Lung microvascular endothelial cell (primary cell): ENCODE results near the gene SMARCC1. TPM values are rescaled to one million over a fixed set of nuclear protein-coding genes. Genes with fewer than 3 reads are reported as not detected.

Source experiments
- DNase-seq, 2 donors: peaks; one replicate each; pipeline versions ENCODE4 v3.0.0 to v3.0.0-alpha.2; 2010; ENCODE audit warnings: low read depth in 2 of 2
- total RNA-seq: library from RNA; depleted of rRNA; stranded (reverse); fragments of >200 nt; gene quantifications from 2 replicates; pipeline ENCODE4 v1.2.1, GENCODE V29; 2014

SMARCC1 gene
- total RNA-seq, 1 donor from 2014 or later: 27.0 TPM

DNA sequence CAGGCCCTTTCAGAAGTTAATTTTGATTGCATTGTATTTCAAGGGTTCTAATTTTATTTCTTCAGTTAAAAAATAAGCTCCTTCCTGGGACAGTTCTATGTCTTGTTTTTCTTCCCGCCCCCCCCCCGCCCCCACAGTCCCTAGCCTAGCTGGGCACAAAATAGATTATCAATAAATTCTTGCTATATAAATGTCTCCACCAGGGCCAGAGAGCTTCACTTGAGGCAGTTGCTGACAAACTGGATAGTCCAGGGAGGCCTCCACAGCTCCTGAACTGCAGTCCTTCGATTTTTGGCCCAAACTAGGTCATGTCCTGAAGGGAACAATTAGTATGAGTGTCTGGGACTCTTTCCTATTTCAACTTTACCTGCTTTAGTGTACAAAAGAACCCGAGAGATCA, 193.1 kb downstream of the SMARCC1 start:
- no peak for DNase-seq

DNA sequence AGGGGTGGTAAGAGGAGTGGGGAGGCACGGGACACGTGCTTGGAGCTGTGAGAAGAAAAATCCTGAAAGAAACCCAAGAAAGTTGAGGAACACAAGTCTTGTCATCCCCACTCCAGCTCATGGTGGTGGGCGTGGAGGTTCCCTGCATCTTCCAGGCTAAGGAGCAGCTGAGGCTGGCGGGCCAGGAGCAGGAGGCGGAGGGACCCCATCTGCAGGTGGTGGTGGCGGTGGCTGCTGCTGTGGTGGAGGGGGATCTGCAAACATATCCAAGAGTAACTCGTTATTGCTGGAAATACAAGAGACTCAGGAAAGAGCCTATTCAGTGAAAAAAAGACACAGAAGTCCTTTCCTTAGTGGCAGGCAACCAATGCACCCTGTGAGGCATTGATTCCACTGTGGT, 193.6 kb downstream of the SMARCC1 start:
- DNase-seq: no peak

DNA sequence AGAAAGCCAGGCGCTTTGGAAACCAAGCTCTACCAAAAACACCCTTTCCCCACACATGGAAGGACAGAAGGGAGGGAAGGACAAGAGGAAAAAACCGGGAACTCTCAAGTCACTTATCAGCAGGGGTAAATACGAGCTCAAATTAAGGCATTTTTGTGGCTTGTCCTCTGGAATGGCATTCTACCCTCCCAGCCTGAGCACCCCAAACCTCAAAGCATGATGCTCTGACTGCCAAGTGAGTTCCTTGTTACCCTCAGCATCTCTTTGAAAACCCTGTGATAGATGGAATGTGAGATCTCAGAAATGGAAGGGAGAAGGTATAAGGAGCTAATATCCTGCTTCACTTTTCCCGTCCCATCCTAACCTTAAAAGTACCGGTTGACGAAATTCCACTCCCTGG, 194.9 kb downstream of the SMARCC1 start:
- DNase-seq: no peak

DNA sequence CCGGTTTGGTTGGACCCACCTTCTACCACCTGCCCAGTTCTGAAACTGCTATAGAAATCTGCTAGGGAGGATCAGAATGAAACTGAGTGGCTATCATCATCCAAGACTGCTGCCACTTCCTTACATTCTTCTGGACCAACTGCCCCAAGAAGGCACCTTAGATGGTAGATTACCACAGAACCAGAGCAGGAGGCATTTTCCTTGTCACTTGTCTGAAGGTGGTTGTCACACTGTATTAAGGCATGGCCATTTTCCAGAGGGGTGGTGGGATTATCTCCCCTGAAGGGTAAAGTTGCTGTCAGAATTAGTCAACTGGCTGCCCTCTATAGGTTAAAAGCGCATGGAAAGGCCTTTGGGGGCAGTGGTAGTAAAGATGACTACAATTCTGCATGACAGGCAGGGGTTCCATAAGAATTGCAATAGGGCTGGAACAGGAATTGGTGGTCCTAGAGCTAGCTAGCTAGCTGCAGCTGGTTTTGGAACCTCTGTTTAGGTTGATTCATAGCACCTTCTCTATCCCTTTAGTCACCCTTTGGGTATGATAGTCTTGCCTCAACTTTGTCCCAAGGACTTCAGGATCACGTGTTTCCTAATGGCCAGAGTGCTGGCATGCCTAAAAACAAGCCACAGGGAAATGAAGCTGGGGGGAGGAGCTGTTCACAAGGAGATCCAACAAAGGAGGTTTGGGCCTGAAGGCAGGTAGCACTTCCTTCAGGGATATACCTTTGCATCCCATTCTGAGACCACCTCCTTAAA, 198.2 kb downstream of the SMARCC1 start:
- DNase-seq: no peak

DNA sequence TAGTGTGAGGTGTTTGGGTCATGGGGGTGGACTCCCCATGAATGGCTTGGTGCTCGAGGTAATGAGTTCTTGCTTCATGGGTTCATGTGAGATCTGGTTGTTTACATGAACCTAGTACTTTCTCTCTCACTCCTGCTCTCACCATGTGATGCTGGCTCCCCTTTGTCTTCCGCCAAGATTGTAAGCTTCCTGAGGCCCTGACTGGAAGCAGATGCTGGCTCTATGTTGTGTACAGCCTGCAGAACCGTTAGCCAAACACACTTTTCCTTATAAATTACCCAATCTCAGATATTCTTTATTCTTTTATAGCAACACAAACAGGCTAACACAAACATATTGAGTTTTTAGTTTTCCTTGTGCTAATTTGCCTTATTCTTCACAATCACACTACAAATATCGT, 199.9 kb downstream of the SMARCC1 start:
- DNase-seq: no peak

DNA sequence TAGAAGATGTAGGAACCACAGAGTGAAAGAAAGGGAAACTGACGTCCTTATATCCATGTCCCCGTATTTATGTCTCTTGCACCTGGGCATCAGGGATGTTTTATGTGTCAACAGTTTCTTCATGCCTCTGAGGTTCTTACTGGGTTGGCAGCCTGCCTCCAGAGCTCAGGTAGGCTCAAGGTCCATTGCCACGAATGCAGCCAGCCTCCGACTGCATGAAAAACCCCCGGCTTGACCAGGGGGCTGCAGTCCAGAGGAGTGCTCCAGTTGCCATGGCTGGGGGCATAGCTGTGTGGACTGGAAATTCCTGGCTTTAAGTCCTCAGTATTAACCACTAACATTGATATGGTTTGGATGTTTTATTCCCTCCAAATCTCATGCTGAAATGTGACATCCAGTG, 200.3 kb downstream of the SMARCC1 start:
- no peak for DNase-seq

DNA sequence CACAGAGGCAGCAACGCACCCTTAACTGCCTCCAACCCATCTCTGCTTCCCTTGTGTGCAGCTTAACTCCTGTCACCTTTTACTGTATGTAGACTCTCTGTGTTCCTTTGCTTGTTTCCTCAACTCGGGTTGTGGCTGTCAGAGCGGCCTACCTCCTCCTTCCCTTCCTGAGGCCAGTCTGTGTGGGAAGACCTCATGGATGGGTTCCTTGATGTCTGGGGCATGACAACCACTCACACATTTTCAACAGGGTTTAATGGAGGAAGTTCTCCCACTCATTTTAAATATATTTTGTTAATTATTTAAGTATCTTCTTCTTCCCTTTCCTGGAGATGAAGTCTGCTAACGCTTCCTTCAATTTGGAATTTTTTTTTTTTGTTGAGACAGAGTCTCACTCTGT, 201.2 kb downstream of the SMARCC1 start:
- no peak for DNase-seq

DNA sequence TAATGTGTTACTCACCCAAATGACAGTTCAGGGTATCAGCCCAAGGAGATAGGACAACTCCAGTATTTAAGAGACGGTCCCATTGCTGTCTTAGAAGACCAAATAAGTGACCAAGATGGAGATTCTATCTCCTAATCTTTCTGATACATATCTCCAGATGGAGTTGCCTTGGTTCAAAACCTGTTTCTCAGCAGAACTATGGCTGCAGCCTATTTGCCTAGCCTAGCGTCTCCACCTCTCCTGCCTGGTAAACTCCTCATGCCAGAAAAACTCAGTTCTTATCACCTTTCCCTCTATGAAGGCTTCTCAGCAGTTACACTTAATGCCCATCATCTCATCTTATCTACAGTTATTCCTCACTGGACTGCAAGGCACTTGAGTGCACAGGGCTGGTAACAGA, 201.8 kb downstream of the SMARCC1 start:
- no peak for DNase-seq

DNA sequence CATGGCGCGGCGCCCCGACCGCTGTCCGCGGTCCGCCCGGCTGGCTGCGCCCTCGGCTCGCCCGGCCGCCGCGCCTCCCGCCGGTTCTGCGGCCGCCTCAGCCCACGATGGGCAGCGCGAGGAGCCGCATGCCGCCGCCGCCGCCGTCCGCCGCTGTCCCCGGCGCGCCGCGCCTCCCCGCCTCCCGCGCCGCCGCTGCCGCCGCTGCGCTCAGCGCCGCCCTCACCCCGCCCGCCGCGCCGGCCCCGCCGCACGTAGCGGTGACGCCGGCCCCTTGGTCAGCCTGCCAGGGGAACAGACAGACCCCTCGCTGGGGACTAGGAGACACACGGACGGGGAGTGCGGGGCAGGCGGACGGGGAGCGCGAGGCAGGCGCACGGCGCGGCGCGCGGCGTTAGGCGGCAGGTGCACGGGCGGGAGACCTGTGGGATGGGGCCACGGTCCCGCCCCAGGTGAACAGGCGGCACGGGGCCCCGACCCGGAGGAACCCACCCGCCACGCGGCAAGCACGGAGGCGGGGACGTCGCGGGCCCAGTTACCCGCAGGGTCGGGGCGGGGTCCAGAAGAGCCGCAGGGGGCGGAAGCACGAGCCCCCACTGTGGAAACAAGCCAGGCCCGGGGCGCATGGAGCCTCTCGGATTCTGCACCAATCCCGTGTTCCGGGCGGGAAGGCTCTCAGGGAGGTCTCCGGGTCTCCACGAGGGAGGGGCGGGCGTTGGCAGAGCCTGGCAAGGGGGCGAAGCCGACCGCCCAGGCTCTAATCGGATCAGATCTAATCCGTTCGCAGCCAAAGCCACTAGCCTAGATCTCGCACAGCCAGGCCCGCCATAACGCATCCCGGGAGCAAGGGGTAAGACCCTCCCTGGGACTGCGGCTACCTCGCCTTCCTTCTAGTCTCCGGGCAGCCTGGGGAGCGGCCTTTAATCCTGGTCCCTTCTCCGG, 202.7 kb downstream of the SMARCC1 start, which contains the start of gene CSPG5:
Gene CSPG5 (minus strand): TSS at position 175 of the 942 bp plus-strand sequence. CDS start 172 bp downstream, at position 3.
- peak in 1 of 2 donors; percentile 11 for DNase-seq

DNA sequence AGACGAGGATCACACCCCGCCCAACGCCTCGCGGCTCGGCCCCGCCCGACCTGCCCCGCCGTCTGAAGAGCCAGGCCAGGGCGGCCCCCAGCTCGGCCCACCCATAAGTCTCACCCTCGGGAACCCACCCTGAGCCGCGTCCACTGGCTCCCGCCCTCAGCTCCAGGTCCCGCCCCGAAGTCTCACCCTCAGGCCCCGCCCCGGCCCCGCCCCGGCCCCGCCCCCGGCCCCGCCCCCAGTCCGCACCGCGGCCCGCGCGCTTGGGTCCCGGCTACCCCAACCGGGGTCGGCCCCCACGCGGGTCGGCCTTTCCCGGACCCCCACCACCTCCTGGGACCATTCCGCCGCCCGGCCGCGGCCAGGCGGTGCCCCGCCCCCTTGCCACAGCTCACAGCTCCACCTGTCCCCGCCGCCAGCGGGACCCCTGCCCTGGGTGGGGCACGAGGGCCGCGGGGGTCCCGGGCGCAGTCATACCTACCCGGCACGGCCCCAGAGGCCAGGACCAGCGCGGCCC, 203.5 kb downstream of the SMARCC1 start:
- DNase-seq: peak; percentile 9 to 21

DNA sequence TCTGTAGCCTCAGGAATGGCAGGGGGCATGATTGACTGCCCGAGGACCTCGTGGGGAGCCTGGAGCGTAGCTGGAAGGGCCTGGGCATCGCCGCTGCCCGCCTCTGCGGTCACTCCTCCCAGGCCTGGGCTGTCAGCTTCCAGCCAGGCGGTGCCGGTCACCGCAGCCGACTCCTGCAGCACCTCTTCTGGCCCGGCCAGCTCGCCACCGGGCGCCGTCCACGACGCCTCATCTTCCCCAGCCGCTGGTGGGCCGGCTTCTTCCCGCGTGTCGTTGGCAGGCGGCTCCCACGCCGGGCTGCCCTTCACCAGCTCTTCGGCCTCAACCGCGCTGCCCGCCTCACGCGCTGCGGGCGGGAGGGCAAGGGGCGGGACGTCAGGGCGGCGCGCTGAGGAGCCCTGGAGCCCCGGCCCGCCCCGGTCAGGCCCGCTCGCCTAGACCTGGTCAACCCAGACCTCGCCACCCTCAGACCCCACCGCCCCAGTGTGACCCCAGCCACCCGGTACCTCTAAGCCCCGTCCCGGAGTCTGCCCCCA, 204.0 kb downstream of the SMARCC1 start:
- no peak for DNase-seq

DNA sequence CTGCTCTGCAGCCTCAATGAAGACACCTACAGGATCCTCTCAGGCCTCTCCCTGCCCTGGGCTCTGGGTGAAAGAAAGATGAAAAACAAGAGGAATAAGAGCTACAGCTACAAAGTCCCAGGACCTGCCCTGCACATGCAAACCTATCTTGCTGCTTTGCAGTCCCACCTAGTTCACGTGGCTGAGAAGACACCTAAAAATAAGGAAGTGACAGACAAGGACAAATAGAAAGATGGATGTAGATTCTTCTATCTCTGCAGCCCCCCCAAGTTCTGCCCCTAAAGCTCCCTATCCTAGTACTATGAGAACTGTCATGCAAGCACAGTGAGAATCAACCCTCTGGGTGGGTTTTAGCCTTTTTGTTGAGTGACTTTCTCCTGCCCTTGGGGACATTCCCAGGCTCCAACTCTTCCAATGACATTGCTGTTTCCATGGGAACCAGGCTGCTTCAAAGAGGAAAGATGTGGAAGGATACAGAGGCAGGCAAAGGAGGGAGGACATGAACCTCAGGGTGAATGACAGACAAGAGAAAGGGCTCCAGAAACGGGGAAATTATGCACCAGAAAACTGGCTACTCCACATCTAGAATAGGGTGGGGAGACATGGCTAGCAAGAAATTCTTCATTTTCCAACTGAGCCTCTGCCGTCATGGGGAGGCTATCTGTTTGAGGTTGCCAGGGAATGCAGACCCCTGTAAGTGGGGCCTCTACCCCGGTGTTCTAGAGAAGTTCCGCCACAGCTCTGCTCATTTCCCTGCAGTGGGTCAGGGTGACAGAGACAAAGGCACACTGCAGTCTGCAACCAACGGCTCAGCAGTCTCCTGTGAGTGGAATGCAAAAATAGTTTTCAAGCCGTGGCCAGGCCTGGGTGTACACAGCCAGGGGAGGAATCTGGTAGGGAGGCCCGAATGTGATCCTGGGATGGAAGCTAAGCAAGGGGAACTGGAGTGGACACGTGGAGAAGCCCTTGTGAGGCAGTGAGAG, 208.2 kb downstream of the SMARCC1 start:
- no peak for DNase-seq

DNA sequence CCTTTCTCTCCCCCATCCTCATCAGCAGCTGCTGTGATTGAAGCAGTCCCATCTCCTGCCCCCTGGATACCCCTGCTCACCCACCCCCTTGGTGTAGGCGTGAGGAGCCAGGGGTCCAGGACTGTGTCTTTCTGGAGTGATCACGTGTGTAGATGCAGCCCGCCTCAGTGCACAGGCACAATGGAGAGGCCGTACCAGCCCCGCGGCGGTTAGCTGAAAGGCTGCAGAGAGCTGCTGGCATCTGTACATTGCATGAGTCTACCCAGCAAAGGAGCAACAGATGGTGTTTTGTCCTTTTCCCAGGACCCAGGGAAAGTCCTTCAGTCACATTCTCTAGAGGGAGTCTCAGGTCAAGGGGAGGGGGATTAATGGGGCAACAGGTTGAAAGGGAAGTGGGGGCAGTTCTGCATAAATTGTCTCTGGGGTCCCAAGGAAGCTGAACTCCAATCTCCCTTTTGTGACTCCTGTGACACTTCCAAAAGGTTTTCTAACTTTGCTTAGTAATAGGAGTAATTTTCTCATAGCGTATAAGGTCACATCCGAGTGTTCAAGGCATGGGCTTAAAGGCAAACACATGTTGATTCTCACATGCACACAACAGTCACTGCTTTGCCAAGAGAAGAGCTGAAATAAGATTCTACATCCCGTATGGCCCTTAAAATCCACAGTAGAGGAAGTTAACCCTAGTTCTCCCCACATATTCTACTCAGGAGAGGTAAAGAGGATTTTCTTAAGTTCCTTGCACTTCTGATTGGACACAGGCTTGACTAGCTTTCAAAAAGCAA, 210.1 kb downstream of the SMARCC1 start:
- DNase-seq: no peak

DNA sequence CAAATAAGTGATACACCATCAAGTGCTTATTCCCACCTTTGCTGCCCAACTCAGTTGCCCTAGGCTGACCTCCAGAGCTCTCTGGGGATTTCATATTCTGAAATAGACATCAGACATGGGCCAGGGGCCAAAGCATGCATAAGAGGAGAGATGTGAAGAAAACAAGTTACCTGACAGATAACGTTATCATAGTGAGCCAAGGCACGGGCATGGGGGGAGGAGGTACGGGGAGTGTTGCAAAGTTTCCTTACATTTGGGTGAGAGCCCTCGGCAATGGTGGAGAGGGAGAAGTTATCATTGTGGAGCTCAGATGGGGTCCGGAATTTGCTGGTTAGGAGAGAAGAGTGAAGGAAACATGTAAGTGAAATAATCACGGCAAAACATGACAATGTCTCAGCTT, 212.8 kb downstream of the SMARCC1 start:
- no peak for DNase-seq

DNA sequence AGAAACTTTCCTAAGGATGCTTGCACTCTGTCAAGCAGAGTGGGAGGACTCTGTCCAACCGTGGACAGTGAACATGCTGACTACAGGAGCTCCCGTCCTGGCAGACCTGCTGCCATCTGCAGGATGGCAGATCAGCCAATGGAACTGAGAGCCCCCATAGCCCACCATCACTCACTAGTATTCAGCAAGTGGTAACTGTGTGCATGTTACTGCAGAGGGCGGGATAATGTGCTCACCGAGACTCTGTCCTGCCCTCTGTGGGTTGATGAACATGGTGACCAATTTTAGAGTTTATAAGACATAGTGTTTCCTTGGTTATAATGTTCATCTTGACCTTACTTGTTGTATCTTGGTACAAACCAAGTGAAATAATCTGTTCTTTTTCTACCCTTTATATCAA, 214.5 kb downstream of the SMARCC1 start:
- DNase-seq: no peak

DNA sequence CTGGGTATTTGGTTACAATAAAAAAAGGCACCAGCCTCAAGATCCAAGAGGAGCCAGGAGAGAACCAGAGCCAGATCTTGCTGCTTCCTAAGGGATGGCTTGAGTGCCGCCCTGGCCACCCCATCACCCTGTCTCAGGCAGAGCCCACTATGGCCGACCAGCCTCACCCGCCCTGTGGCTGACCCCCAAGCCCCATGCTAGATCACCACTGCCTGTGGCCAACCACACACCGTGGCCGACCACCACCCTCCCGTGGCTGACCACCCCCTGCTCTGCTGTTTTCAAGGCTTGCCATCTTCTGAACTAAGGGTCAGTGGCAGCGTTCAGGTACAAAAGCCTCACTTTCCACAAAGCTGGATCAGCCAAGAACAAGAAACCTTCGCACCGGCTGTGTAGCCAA, 215.0 kb downstream of the SMARCC1 start:
- DNase-seq: no peak

DNA sequence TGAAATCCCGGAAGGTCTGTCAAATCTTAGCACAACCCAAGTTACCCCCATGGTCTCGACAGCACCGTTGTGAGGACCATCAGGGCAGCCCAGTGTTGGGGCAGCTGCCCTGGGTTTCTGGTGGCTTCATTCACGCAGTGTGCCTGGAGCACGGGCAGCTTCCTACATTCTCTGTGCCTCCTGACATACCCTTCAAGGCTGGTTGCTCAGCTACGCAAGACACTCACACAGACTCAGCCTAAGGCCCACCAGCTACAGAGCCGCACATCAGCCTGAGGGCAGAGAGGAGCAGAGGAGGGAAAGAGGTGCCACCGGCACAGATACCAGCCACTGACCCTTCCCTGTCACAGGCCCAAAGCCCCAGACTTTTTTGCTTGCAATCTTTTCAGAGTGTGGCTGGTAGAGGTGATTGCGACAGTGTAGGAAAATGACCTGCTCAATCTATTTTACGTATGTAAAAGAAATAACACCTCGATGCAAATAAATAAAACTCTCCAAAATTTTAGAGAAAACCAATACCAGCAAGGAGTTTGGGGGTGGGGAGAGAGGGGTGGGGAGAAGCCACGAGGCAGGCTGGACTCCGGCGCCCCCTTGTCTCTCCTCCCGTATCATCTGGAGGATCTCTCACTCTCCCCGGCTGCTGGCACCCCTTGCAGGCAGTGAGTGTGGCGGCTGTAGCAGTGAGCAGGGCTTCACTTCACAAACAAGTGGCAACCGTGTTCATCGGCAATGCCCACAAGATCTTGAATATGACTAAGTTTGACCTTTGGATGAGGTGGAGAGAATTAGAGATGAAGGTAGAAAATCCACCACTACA, 215.8 kb downstream of the SMARCC1 start:
- no peak for DNase-seq

DNA sequence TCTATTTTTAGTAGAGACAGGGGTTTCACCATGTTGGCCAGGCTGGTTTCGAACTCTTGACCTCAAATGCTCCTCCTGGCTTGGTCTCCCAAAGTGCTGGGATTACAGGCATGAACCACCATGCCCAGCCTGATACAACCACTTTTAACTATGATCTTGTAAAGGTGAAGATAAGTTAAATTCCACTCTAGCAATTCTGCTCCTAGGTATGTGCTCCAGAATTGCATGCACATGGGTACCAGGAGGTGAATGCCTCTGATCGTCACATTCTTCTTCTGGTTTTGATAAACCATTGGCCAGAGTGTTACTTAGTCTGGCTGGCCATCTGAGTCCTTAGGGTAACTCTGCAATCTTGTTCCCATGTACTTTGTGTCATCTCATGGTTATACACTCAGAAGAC, 225.3 kb downstream of the SMARCC1 start:
- DNase-seq: no peak

DNA sequence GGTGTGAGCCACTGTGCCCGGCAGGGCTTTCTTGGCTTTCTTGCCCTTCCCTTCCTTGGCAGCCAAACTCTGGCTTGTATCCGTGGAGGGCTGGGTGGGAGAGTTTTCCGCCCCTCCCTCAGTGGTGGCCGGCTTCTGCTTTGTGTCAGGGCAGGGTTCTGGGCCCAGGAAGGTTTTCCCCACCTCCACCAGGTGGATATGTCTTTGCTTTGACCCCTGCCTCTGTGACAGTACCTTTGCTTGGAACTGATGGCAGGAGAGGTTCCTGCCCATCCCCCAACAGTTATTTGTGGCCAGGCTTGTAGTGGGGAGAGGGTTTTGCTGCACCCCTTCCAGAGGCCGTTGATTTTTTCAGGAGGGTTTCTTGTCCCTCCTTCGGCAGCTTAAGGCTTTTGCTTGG, 227.4 kb downstream of the SMARCC1 start:
- no peak for DNase-seq
